GM18508 (cell line): ENCODE measurements around the gene PRR14.
"Not testable (repeated sequence)": the region's sequence is repeated elsewhere in the genome, so short reads cannot be mapped to it uniquely, and the experiment has no call there.

Experiments used
- ATAC-seq: cut with Tn5 transposase; IDR thresholded peaks from one replicate; pipeline ENCODE4 v1.9.1; 2021; ENCODE audit warnings: moderate number of reproducible peaks; ENCODE audit not compliant: insufficient read depth, unreplicated experiment

The PRR14 gene

DNA sequence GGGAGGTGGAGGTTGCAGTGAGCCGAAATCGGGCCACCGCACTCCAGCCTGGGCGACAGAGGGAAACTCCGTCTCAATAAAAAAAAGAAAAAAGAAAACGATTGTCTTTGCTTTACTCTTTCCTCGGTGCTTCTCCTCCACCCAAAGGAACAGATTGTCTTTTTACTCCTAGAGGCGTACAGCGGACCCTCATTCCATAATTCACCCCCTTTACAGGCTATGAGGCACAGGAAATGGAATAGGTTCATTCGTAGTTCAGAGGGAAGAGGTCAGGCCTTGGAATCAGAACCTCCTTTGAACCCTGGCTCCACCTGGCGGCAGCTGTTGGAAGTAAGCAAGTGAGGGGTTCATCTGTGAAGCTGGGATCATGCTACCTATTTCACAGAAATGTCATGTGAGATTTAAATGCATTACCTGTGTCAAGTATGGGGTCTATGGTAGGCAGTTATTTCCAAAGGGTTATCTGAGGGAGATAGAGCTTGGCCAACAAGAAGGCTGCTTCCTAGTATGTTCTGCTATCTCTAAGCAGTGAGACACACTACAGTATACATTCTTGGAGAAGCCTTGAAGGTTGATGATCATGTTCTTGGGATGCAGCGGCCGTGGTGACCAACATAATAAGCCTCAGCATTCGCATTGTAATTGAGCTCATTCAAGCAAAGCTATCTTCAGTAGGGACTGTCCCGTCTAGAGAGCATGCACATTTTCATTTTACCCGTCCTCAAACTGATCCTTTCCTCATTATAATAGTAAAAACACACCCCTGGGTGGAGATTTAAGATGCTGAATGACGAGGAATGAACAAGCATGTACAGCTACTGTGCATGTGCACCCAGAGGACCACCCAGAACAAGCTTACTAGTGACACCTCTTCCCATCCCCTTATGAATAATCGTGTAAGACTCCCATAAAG lies 21.9 kb upstream of the PRR14 start:
- no peak for ATAC-seq

DNA sequence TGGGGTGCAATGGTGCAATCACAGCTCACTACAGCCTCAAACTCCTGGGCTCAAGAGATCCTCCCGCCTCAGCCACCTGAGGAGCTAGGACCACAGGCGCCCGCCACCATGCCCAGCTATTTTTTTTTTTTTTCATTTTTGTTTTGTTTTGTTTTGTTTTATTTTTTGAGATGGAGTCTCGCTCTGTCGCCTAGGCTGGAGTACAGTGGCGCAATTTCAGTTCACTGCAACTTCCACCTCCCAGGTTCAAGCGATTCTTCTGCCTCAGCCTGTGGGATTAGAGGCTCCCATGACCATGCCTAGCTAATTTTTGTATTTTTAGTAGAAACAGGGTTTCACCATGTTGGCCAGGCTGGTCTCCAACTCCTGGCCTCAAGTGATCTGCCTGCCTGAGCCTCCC lies 18.3 kb upstream of the PRR14 start:
- ATAC-seq: not testable (repeated sequence)

GRCh38 chr16:30633526-30633925 lies 17.2 kb upstream of the PRR14 start:
- no peak for ATAC-seq

- no peak for ATAC-seq
Measured at GRCh38 chr16:30636599-30636998, 14.2 kb upstream of the PRR14 start.

- not testable (repeated sequence) for ATAC-seq
Measured at GRCh38 chr16:30637139-30637538, 13.6 kb upstream of the PRR14 start.

GRCh38 chr16:30637944-30638343 lies 12.8 kb upstream of the PRR14 start:
- no peak for ATAC-seq

GRCh38 chr16:30641378-30641982 lies 9.3 kb upstream of the PRR14 start:
- ATAC-seq: no peak

GRCh38 chr16:30644334-30644830 lies 6.4 kb upstream of the PRR14 start:
- no peak for ATAC-seq

DNA sequence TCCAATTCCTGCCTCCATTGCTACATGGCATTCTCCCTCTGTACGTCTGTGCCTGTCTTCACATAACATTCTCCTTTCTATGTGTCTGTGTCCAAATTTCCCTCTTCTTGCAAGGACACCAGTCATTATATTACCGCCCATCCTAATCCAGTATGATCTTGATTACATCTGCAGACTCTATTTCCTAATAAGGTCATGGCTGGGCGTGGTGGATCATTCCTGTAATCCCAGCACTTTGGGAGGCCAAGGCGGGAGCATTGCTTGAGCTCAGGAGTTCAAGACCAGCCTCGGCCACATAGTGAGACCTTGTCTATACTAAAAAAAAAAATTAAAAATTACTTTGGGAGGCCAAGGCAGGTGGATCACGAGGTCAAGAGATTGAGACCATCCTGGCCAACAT lies 5.0 kb upstream of the PRR14 start:
- no peak for ATAC-seq

DNA sequence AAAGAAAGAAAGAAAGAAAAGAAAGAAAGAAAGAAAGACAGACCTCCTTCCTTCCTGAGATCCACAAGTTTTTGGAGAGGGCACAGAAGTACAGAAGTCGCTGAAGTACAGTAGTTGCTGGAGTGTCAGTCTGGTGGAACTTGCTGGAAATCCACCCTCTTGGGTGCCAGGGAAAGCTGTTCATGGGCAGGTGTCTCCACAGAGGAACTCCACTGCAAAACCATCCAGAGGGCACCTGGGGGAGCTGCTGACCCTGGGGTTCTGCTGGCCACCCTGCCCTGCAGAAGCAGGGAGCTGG lies 3.5 kb upstream of the PRR14 start:
- ATAC-seq: no peak

DNA sequence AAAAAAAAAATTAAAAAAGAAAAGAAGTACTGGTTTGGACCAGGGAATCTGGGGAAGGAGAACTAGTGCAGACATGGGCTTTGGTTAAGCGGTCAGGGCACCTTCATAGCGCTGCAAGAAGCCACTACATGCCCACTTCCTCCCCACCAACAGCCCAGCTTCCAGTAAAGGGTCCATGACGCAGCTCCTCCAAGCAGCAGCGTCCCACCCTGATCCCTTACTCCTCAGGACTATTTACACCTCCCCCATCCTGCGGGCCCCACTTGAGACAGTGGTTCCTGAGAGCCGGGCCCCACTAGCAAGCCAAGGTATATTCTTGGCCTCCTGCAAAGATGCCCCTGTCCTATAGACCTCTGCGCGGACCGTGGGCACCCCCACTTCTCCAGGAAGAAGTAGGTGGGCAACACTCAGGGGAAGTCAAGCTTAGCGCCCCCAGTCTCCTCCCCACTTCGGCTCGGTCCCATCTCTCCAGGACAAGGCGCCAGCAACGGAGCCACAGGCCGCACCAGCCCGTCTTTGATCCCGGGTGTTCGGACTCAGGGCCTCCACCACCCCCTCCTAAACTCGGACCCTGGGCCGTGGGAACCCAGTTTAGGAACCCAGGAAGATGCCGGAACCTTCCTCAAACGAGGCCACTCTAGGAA lies 913 bp upstream of the PRR14 start:
- ATAC-seq: no peak

- no peak for ATAC-seq
Measured at GRCh38 chr16:30651124-30652004, 604 bp downstream of the PRR14 start.

- no peak for ATAC-seq
Measured at GRCh38 chr16:30652005-30652296, 1.2 kb downstream of the PRR14 start.

DNA sequence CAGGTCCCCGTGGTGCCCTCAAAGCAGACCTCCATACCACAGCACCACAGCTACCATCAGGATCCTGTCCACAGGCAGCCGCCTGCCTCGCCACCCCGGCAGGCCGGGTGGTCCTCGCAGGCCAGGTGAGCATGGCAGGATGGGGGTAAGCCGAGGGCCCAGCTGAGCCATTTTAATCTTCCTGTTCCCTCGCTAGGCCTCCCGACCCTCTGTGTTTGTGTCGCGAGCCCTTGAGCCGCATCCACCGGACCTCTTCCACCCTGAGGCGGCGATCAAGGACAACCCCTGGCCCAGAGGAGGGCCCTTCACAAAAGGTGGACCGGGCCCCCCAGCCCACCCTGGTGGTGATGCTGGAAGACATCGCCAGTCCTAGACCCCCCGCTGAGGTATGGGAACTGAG lies 2.0 kb downstream of the PRR14 start:
- no peak for ATAC-seq

- no peak for ATAC-seq
Measured at GRCh38 chr16:30654856-30655255, 4.1 kb downstream of the PRR14 start.

DNA sequence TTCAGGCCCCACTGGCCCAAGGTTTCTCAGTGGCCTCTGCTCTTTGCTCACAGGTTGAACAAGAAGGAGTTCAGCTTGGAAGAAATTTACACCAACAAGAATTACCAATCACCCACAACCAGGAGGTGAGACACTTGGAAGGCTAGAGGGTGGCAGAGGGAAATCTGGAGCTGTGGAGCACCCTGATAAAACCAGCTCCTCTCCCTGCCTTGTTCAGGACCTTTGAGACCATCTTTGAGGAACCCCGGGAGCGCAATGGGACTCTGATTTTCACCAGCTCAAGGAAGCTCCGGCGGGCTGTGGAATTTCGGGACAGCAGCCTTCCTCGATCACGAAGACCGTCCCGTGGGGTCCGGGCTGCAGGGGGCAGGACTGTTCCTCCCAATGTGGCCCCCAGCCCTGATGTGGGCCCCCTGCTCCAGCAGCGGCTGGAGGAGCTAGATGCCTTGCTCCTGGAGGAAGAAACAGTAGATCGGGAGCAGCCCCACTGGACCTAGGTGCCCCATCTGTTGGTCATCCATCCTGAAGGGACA lies 5.1 kb downstream of the PRR14 start:
- no peak for ATAC-seq

- no peak for ATAC-seq
Measured at GRCh38 chr16:30656388-30656787, 5.6 kb downstream of the PRR14 start.

- ATAC-seq: no peak
Measured at GRCh38 chr16:30656974-30657865, 6.5 kb downstream of the PRR14 start.
